HCT116 (cell line): ENCODE measurements around the gene WDFY2. TPM values are rescaled to one million over a fixed set of nuclear protein-coding genes. Genes with fewer than 3 reads are reported as not detected.

ENCODE experiments used
- ATAC-seq: fragments of 200-7000 bp; cut with Tn5 transposase; 2 replicates; pipeline ENCODE4 v1.9.1; 2020; ENCODE audit warnings: mild to moderate bottlenecking, moderate library complexity
- BruUV-seq: library from RNA; stranded (reverse); fragments of 400-500 nt; replicated peaks from 2 replicates; lab custom pipeline; 2021; lab: Mats Ljungman, UMichigan
- CTCF ChIA-PET: fragments of 300-600 bp; sonication (Branson Sonifier 250); formaldehyde crosslinking; loops from one replicate; lab custom pipeline; 2021; ENCODE audit warnings: antibody characterized with exemption; lab: Charles Lee
- POLR2A ChIA-PET: fragments of 300-600, 350-600 bp; sonication (Branson Sonifier 250); formaldehyde crosslinking; loops from one replicate; lab custom pipeline; 2021; ENCODE audit warnings: antibody characterized with exemption; lab: Charles Lee
- RAD21 ChIA-PET, 2 experiments: fragments of 300-600 bp; sonication (Branson Sonifier 250); formaldehyde crosslinking; loops; one replicate each; lab custom pipeline; 2023; ENCODE audit warnings: low total read pairs in 2 of 2; ENCODE audit not compliant: uncharacterized antibody in 2 of 2, unreplicated experiment in 2 of 2, low non-redundant PET in 1 of 2; lab: Charles Lee
- DNase-seq: peaks from one replicate; pipeline ENCODE4 v3.0.0-alpha.2; 2010; ENCODE audit warnings: low read depth, low spot score
- H2AFZ ChIP-seq: fragments of 200-600 bp; shearing (Covaris generic), sonication (generic); 2 replicates; pipeline ENCODE4 v1.6.1; 2017; ENCODE audit warnings: low read depth, mixed run types, mixed read lengths, antibody characterized with exemption, low read length; ENCODE audit not compliant: poor library complexity, severe bottlenecking
- H3K27ac ChIP-seq: 2 replicates; pipeline ENCODE4 v1.5.1; 2012; ENCODE audit warnings: low read depth, low read length
- H3K27me3 ChIP-seq: fragments of 200-600 bp; sonication (generic); 2 replicates; pipeline ENCODE4 v1.6.1; 2016; ENCODE audit warnings: mixed run types, low read length, mixed read lengths; ENCODE audit not compliant: insufficient read depth
- H3K36me3 ChIP-seq, 2 experiments: fragments of 200-500 bp in 1 of 2; fragments of 200-600 bp in 1 of 2; sonication (Bioruptor generic) in 1 of 2; sonication (generic) in 1 of 2; 2 replicates each; pipeline versions ENCODE4 v1.5.1 to v1.6.1; 2014 to 2016; ENCODE audit warnings: low read length in 2 of 2, inconsistent platforms in 1 of 2, mixed read lengths in 1 of 2, mixed run types in 1 of 2; ENCODE audit not compliant: insufficient read depth in 2 of 2, control insufficient read depth in 1 of 2
- H3K4me1 ChIP-seq, 2 experiments: fragments of 200-600 bp in 1 of 2; sonication (generic) in 1 of 2; 2 replicates each; pipeline versions ENCODE4 v1.5.1 to v1.6.1; 2012 to 2017; ENCODE audit warnings: low read length in 2 of 2, inconsistent platforms in 1 of 2, mild to moderate bottlenecking in 1 of 2, mixed read lengths in 1 of 2, mixed run types in 1 of 2, moderate library complexity in 1 of 2; ENCODE audit not compliant: insufficient read depth in 2 of 2, control insufficient read depth in 1 of 2
- H3K4me2 ChIP-seq: fragments of 200-600 bp; sonication (generic); 2 replicates; pipeline ENCODE4 v1.6.1; 2017; ENCODE audit warnings: mixed run types, low read length, mixed read lengths
- H3K4me3 ChIP-seq, 2 experiments: fragments of 200-600 bp in 1 of 2; sonication (generic) in 1 of 2; replicated peaks in 1 of 2; 2 replicates each; pipeline ENCODE4 v1.5.1; 2011 to 2016; ENCODE audit warnings: low read length in 2 of 2, control low read depth in 1 of 2, low read depth in 1 of 2, mild to moderate bottlenecking in 1 of 2, mixed read lengths in 1 of 2, mixed run types in 1 of 2
- H3K79me2 ChIP-seq: fragments of 200-600 bp; sonication (generic); 2 replicates; pipeline ENCODE4 v1.6.1; 2017; ENCODE audit warnings: mild to moderate bottlenecking, mixed run types, low read length, moderate library complexity, mixed read lengths; ENCODE audit not compliant: insufficient read depth
- H3K9ac ChIP-seq: fragments of 200-600 bp; sonication (generic); 2 replicates; pipeline ENCODE4 v1.6.1; 2016; ENCODE audit warnings: low read length, mixed read lengths
- H3K9me2 ChIP-seq: fragments of 200-600 bp; sonication (generic), shearing (Covaris generic); 2 replicates; pipeline ENCODE4 v1.6.1; 2017; ENCODE audit warnings: mixed run types, mild to moderate bottlenecking, moderate library complexity; ENCODE audit not compliant: insufficient read depth
- H3K9me3 ChIP-seq, 2 experiments: fragments of 200-500 bp in 1 of 2; fragments of 200-600 bp in 1 of 2; sonication (Bioruptor generic) in 1 of 2; sonication (generic) in 1 of 2; 2 replicates each; pipeline ENCODE4 v1.6.1; 2014 to 2017; ENCODE audit warnings: low read length in 2 of 2, mixed read lengths in 2 of 2, inconsistent platforms in 1 of 2, low read depth in 1 of 2, mild to moderate bottlenecking in 1 of 2, mixed run types in 1 of 2, moderate library complexity in 1 of 2; ENCODE audit not compliant: control insufficient read depth in 1 of 2, insufficient read depth in 1 of 2
- H4K20me1 ChIP-seq: fragments of 200-600 bp; sonication (generic), shearing (Covaris generic); 2 replicates; pipeline ENCODE4 v1.6.1; 2017; ENCODE audit warnings: mixed run types, mild to moderate bottlenecking, moderate library complexity; ENCODE audit not compliant: insufficient read depth
- CTCF ChIP-seq, 3 experiments: fragments of 200-600 bp in 1 of 3; sonication (generic) in 1 of 3; IDR thresholded peaks in 2 of 3; conservative IDR thresholded peaks in 1 of 3; 2 replicates each; pipeline ENCODE4 v1.5.1; 2012 to 2017; ENCODE audit warnings: low read depth in 2 of 3, low read length in 2 of 3, antibody characterized with exemption in 1 of 3, borderline replicate concordance in 1 of 3, control low read depth in 1 of 3, mild to moderate bottlenecking in 1 of 3, mixed read lengths in 1 of 3, mixed run types in 1 of 3, moderate library complexity in 1 of 3; ENCODE audit not compliant: insufficient read depth in 1 of 3
- ELF1 ChIP-seq: IDR thresholded peaks from 2 replicates; pipeline ENCODE4 v1.6.1; 2012; ENCODE audit warnings: low read depth, borderline replicate concordance
- EZH2phosphoT487 ChIP-seq: fragments of 200-600 bp; IDR thresholded peaks from 2 replicates; pipeline ENCODE4 v1.6.1; 2018; ENCODE audit warnings: antibody characterized with exemption, borderline replicate concordance
- FOSL1 ChIP-seq: IDR thresholded peaks from 2 replicates; pipeline ENCODE4 v1.6.1; 2012; ENCODE audit warnings: low read depth
- MAX ChIP-seq: IDR thresholded peaks from 2 replicates; pipeline ENCODE4 v1.6.1; 2012
- POLR2A ChIP-seq: IDR thresholded peaks from 2 replicates; pipeline ENCODE4 v1.7.0; 2011; ENCODE audit warnings: borderline replicate concordance; ENCODE audit not compliant: insufficient read depth, insufficient read length; ENCODE audit errors: extremely low read depth
- RAD21 ChIP-seq: IDR thresholded peaks from 2 replicates; pipeline ENCODE4 v1.6.1; 2012; ENCODE audit warnings: low read depth, mild to moderate bottlenecking
- REST ChIP-seq: IDR thresholded peaks from 2 replicates; pipeline ENCODE4 v1.6.1; 2012; ENCODE audit warnings: low read depth
- SIN3A ChIP-seq: IDR thresholded peaks from 2 replicates; pipeline ENCODE4 v1.6.1; 2012; ENCODE audit warnings: low read depth
- TCF7L2 ChIP-seq: IDR thresholded peaks from 2 replicates; pipeline ENCODE4 v1.7.0; 2011; ENCODE audit warnings: borderline replicate concordance, inconsistent platforms; ENCODE audit not compliant: insufficient read depth, insufficient read length; ENCODE audit errors: extremely low read depth
- YY1 ChIP-seq: IDR thresholded peaks from 2 replicates; pipeline ENCODE4 v1.6.1; 2011; ENCODE audit warnings: low read length, low read depth, moderate library complexity, mild to moderate bottlenecking; ENCODE audit not compliant: insufficient replicate concordance; ENCODE audit errors: extremely low read depth
- ZFX ChIP-seq: fragments of 450-650 bp; IDR thresholded peaks from 2 replicates; pipeline ENCODE4 v1.6.1; 2017
- intact Hi-C: fragments of 100-400 bp; cut with micrococcal nuclease; formaldehyde crosslinking; loops from 2 replicates; pipeline ENCODE4 v1.10.0; 2022
- total RNA-seq: library from RNA; stranded (reverse); gene quantifications from one replicate; pipeline ENCODE4 v1.2.1, GENCODE V29; 2021; ENCODE audit not compliant: unreplicated experiment

WDFY2 gene
- total RNA-seq, 1 experiment from 2014 or later = 6.1 TPM

GRCh38 chr13:51626749-51627148 is 42.5 kb downstream of the WDFY2 start:
- RAD21 ChIA-PET = no interaction called here
- Histone ChIP-seq H4K20me1 (no peaks in the 10 kb centered on the region), H3K27me3 (no peaks in the 10 kb centered on the region), H3K4me2 (no peak overlapping the region), H3K79me2 (no peaks in the 10 kb centered on the region), H3K27ac (no peak overlapping the region), H3K4me1 (peaks cover 0 to 13% of the 10 kb centered on the region in 2 experiments; a peak in 2 of 4 replicates), H2AFZ (no peak overlapping the region), H3K9me3 (no peaks in the 10 kb centered on the region), H3K9ac (no peak overlapping the region), H3K36me3 (no peaks in the 10 kb centered on the region), H3K9me2 (no peaks in the 10 kb centered on the region), H3K4me3 (no peak overlapping the region)
- TF ChIP-seq ZFX = no peak
- no peak for TF ChIP-seq YY1
- no peak for TF ChIP-seq TCF7L2
- no peak for TF ChIP-seq POLR2A
- no peak for TF ChIP-seq FOSL1
- no peak for TF ChIP-seq REST
- TF ChIP-seq SIN3A = no peak
- TF ChIP-seq RAD21 = no peak
- TF ChIP-seq CTCF (IDR thresholded peaks at IDR 0.05 in 2 of 3, conservative IDR thresholded peaks at IDR 0.05 in 1 of 3; ENCODE audit: borderline replicate concordance in 1 of 3, insufficient read depth in 1 of 3, low read depth in 2 of 3, low read length in 2 of 3) = no peak
- no peak for TF ChIP-seq ELF1
- no peak for TF ChIP-seq EZH2phosphoT487
- no peak for TF ChIP-seq MAX
- ATAC-seq (no peak), DNase-seq (no peak)
- intact Hi-C loops = no loop called here
- POLR2A ChIA-PET = no interaction called here
- no TSS peak for BruUV-seq
- CTCF ChIA-PET = no interaction called here
